T follicular helper cell (primary cell): Measurements from ENCODE around the gene POFUT2.
A peak's percentile ranks its signal among the peaks of the same experiment; 100 is the strongest.

ENCODE experiments used
- DNase-seq: peaks from one replicate; pipeline ENCODE4 v3.0.0-alpha.2; 2020; ENCODE audit warnings: low read depth

Gene POFUT2

DNA sequence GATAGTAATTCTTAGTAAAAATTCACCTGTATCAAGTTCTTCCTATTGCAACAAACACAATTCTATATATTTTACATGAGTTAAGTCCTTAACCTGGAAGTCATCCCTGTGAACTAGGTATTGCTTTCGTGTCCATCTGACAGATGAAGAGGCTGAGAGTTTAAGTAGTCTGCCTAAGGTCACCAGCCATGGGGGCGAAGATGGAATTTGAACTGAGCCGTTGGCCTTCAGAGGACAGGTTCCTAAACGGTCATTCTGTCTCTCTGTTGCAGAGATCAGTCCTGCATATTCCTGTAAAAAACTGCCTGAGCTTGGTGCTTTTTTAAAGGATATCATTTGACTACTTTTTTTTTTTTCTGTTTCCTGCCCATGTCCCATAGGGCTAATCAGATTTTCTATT lies 10.2 kb upstream of the POFUT2 start:
- DNase-seq: no peak

DNA sequence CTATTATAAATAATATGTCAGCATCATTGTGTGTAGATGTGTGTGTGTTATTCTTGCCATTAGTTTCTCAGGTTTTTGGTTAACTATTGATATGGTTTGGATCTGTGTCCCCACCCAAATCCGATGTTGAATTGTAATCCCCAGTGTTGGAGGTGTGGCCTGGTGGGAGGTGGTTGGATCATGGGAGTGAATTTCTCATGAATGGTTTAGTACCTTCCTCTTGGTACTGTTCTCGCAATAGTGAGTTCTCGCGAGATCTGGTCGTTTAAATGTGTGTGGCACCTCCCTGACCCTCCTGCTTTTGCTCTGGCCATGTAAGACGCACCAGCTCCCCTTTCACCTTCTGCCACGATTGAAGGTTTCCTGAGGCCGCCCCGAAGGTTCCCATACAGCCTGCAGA lies 9.6 kb upstream of the POFUT2 start:
- DNase-seq: no peak

DNA sequence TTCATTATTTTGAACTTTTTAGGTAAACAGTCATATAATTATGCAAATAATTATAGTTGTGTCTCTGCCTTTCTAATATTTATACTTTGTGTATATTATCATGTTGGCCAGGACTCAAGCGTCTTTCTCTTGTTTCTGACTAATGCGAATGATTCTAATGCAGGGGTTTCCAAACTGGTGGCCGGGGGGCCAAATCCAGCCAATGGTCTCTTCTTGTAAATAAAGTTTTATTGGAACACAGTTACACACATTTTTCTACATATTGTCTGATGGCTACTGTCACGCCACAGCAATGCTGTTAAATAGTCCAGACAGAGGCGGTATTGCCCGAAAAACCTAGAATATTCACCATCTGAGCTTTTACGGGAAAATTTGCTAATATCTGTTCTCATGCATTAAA lies 8.9 kb upstream of the POFUT2 start:
- DNase-seq: no peak

DNA sequence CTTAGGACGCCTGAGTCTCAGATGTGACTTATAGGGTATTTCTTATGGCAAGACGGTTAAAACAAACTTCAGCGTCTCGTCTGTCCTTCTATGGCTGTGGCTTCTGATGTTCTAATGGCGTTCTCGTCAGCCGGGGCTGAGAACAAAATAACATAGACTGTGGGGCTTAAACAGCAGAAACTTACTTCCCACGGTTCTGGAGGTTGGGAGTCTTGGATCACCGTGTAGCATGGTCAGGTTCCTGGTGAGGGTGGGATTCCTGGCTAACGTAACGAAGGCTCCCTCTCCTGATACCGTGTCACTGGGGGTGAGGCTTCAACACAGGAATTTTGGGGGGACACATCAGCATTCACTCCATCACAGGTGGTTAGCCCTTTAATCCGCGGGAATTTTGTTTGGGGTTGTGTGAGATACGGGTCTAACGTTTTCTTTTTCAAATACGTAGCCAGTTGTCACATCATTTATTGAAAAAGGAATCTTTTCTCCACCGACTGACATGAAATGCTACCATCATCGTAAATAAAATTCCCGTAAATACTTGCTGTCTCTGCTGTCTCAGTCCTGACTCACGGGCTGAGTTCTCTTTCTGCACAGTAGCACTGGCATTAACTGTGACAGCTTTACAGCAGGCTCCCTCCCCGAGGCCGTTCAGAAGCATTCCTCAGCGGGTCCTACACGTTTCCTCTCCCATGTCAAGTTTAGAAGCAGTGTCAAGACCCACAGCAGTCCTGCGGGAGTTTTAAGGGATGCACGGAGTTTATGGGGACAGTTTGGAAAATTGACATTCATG lies 8.1 kb upstream of the POFUT2 start:
- DNase-seq: no peak

DNA sequence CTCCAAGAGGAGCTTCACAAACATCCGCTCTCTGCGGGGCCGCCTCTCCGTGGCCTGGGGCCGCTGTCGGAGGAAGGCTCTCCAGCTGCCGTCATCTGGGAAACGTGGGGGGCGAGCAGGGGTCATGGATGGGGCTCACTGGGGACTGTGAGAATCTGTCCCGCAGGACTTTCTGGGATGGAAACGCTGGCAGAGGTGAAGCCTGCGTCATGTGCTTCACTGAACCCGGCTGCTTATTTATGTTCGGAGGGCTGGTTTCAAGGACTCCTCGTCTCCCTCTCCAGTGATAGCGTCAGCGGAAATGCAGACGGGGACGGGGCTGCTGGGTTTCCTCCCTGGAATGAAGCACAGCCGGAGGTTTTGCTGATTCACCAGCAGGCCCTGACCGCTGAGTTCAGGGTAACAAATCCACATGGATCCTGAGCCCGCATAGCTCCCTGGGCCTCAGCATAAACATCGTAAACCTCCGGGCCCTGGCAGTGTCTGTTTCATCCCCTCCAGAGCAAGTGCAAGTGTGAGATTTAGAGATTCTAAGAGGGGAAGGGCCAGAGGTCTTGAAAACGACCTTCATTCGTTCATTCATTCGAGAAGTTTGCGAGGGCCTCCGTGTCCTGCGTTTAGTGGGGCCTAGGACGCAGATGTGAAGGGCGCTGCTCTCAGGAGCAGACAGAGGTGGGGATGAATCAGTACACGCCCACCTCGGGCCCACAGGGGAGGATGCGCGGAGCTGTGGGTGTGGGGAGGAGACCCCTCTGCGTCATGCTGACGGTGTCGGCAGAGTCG lies 7.0 kb upstream of the POFUT2 start:
- DNase-seq: no peak

DNA sequence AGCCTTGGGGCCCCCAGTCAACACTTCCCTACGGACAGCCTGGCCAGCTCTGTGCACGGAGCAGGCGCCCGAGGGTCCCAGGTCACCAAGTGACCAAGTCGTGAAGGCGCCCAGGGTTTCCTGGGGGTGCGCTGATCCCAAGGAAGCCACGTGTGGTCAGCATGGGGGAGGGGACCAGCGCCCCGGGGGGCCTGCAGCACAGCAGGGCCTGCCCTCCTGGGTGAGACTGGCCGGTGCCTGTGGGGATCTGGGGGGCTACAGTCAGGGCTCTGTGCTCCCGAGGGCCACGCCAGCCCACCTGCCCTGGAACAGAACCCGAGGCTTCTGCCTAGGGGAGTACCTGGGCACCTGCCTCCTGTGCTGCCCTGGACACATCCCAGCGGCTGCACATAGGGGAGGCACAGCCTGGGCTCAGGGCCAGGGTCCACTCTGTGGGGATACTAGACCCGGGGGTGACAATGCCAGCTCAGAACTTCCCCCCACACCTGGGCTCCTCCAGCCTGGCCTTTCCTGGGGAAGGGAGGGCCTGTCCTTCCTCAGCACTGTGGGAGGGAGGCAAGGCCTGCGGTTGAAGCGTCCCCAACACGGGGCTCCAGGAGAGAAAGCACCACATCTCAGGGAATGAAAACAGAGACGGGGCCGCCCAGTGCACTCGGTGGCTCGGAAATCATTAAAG lies 6.2 kb upstream of the POFUT2 start:
- DNase-seq: no peak

DNA sequence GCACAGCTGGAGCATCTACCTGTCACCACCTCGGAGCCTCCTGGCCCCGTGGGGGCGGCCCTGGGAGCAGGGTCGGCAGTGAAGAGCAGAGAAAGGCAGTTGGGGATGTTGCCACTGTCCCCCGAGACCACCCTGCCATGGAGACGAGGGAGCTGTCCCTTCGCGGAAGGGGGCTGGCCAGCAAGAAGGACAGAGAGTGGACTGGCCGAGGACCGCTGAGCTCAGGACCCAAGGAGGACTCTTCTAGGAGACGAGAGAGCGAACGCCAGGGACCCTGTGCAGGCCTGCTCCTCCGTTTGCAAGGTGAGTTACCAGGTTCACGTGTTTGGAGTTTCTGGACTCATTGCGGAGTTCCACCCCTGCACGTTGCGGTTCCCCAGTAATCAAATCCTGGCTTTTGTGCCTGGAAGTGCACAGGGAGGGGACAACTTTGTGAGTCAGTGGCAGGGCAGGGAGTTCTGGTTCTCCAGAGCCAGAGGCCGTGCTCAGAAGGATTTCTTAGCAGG lies 5.6 kb upstream of the POFUT2 start:
- no peak for DNase-seq

DNA sequence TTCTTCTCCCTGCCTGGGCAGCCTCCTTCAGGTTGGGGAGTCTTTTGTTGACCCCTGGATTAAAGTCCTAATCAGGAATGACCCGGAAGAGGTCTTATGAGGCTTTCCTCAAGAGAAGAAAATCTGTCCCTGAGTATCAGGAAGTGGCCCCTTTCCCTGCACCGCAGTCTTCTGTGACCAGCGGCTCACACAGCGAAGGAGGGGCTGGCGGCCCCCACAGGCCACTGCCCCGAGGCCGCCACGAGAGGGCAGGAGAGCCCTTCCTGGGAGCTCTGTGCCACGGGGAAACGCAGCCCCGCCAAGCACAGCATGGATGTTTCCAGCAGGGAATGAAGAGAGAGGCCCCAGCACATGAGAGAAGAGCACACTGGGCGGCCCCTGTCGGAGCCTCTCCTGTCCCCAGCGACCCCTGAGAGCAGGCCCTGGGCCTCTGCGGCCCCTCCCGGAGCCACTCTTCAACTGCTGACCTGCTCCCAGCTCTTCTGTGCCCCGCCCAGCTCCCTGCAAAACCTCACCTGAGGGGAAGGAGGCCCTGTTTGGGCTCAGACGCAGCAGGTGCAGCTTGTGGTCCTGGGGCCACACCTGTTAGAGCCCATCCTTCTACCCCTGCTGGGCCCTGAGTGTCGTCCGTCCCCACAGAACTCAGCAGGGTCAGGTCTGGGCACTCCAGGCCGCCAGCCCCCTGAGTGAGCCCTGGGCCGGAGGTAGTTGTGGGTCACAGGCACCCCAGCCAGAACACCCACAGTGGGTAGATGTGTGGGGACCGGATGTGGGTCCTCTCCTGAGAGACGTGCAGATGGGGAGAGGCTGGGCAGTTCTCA lies 4.9 kb upstream of the POFUT2 start:
- peak; percentile 62 for DNase-seq

DNA sequence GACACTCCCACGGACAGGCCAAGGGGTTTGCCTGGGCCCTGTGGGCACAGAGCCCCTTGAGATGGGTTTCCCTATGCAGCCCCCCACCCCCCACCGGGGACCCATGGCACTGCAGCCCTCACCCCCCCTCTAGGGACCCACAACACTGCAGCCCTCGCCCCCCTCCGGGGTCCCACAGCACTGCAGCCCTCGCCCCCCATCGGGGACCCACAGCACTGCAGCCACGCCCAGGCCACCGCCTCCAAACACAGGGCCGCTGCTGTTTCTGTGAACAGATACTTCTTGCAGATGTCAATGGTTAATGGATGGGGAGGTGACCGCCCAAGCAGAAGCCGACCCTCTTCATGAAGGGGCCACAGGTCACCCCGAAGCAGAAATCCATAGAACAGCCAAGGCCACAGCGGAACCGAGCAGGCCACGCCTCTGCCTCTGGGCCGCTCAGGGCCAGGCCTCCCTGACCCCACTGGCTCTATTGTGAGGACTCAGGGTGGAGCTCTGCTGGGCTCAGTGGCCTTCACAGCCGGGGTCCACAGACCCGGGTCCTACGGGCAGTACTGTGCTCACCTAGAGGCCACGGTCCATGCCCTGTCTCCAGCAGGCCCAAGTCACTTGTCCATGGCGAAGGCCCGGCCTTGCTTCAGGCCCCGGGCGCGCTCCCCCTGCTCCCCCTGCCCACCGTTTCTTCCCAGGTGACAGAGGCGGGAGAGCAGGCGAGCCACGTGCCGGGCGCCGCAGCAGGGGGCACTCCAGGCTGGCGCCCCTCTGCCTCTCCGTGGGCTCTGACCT lies 4.1 kb upstream of the POFUT2 start:
- no peak for DNase-seq

DNA sequence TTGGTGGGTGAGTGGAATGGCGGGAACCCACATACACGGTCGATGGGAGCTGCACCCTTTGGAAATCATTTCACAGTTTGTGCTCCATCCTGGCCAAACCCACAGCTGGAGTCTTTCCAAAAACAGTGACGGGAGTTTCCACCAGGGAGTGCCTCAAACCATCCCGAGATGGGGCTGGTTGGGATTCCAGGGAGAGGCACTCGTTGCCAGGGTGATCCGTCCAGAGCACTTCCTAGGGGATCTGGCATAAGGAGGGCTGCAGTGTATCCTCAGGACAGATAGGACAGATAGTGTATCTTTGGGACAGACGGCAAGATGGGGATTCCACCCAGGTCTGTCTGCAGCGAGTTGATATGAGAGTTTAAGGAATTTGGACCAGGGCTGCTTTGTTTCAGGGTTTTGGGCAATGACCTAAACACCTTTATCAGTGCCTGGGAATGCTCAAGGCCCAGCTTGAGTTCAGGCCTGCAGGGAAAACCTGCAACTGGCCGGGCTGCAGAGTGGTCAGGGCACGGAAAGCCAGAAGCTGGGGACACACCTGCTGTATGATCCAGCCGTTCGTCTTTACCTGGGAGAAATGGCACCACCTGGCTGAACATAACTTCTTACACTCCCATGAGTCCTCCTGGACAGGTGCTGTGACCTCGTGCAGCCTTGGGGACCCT lies 3.4 kb upstream of the POFUT2 start:
- no peak for DNase-seq

DNA sequence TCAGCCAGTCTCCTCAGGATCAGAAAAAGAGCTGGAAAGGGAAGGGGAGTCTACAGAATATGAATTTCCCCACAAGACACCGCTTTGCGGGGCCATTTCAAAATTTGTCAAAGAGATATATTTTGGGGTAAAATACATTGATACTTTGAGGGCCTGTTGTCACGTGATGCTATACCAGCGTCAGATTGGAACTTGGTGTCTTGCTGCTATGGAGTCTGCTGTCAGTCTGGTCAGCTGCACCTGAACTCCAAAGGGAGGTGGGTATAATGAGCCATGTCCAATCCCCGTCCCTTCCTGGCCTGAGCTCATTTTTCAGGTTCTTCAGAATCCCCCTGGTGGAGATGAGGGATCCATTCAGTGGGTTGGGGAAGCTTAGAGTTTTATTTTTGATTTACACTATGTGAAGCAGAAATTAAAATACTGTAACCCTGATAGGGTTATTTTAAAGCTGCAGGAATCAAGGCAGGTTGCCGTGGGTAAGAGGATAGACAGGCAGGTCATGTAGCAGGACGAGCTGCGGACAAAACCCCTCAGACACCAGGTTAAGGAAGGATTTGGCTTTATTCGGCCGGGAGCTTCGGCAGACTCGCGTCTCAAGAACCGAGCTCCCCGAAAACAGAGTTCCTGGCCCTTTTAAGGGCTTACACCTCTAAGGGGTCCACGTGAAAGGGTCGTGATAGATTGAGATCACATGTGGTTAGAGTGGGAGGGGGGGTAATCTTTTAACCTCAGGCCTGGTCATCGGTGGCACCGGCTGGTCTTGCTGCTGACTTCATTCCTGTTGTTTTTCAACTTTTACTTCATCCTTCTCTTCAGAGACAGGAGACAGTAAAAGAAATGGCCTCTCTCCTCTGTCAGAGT lies 2.2 kb upstream of the POFUT2 start:
- no peak for DNase-seq

DNA sequence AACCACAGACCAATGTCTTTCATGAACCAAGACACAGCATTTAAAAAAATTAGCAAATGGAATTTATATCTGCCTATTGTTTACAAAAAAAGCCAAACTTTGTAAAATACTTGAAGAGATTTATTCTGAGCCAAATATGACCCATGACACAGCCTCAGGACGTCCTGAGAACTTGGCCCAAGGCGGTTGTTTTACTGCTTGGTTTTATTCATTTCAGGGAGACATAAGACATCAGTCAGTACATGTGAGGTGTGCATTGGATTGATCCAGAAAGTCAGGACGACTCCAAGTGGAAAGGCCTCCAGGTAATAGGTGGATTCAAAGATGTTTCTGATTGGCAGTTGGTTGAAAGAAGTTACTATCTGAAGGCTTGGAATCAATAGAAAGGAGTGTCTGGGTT lies 1.4 kb upstream of the POFUT2 start:
- DNase-seq: no peak

DNA sequence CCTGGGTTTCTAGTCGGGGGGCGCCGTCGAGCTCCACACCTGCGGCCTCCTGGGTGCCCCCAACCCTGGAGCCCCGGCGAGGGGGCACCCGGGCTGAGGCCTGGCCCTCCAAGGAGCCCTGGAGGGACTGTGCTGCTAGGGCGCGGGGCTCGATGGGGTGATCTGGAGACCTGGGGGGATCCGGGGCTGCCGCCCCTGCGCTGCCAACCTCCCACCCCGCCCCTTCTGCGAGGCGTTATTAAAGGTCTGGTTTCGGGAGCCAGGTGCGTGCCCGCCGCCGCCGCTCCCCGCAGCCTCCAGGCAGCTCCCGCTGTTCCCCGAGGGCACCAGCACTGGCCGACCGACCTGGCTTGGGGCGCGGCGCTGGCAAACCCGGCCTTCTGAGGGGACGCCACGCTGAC lies 746 bp upstream of the POFUT2 start:
- no peak for DNase-seq

DNA sequence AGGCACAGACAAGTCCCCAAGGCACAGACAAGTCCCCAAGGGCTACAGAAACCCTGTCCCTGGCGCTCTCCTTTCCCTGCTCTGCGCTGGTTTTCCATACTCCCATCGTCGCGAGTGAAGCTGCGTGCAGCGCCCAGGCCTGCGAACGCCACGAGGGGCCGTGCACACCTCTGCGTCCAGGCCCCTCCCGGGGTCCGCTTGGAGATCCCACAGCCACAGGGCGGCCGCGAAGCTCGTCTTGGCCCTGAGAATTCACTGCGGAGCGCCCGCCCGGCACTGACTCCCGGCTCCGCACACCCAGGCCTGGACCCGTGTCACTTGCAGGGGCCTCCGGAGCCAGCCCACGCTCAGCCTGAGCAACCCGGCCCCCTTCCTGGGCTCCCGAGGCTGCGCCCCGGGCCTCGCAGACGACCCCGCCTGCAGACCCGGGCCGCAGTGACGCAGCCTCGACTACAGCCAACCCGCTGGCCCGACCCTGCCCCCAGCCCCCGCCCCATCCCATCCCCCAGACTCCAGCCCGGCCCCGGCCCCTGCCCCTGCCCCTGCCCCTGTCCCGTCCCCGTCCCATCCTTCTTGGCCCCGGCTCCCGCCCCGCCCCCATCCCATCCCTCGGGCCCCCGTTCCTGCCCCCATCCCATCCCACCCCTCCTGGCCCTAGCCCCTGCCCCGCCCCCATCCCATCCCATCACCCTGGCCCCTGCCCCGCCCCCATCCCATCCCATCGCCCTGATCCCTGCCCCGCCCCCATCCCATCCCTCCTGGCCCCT lies 841 bp downstream of the POFUT2 start:
- DNase-seq: no peak

DNA sequence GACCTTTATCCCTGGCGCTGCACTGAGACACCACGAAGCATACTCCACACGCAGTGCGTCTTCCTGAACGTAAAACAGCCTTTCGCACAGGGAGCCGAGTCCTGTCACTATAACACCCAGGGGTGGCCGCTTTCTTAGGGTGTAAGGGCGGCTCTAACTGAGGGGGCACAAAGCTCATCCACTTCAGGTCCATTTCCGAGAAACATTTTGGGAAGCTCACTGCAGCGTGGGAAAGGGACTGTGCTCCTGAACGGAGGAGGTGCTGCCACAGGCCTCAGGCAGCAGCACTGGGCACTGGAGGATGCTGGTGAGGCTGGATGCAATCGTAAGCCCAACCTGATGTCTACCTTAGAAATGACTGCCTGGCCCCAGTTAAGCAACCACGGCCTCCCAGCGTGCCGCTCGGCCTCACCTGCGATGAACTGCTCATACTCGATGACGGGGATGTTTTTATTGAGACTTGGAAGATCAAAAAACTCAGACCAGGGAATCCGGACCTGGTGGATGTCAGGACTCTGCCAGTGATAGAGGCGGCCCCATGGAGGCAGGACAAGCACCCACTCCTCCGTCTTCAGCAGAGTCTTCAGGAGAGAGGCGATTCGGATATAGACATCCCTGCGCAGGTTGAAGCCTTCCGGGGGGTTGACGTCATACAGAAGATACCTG lies 2.3 kb downstream of the POFUT2 start:
- DNase-seq: no peak

DNA sequence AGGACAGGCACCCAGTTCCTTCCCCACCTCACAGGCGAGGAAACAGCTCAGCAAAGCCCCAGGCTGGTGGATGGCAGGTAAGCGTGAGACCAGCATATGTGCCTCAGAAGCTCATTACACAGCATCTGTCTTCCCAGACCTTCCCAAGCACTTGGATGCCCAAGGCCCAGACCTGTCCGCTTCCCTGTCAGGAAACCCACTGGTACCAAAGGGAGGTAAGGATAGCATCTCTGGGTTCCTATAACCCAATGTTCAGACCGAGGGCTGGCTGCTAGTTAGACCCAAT lies 3.3 kb downstream of the POFUT2 start:
- DNase-seq: no peak

DNA sequence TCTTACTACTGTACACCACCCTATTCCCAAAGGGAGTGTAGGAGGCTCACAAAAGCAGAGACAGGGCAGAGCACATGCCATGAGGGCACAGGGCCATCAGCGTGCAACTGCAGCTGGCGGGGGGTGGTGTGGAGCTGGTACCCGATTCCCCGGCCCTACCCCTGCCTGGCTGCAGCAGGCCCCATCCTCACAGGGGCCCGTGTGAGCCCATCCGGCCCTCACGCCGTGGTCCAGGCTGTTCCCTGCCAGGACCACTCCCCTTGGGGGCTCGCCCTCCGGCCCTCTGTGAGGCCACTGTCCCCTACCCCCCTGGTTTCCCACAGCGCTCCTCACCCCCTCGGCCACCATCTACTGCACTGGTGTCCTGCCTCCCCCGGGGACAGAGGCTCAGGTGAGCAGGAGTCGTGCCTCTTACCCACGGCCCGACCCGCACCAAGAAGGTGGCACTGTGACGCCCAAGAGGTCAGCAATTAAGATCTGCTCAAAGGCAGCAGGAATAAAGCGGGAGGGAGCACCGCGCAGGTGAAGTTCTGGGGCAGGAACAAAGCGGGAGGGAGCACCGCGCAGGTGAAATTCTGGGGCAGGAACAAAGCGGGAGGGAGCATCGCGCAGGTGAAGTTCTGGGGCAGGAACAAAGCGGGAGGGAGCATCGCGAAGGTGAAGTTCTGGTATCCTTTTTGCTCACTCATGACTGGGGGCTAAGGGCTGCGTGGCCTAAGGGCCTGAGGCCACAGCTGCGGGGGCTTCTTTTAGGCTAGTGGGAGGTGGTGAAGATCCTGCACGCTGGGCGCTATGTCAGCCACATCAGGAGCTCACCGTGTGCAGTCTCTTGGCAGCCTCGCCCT lies 3.9 kb downstream of the POFUT2 start:
- DNase-seq: no peak
